ENCODE measurements around the gene GPR45.

DNA sequence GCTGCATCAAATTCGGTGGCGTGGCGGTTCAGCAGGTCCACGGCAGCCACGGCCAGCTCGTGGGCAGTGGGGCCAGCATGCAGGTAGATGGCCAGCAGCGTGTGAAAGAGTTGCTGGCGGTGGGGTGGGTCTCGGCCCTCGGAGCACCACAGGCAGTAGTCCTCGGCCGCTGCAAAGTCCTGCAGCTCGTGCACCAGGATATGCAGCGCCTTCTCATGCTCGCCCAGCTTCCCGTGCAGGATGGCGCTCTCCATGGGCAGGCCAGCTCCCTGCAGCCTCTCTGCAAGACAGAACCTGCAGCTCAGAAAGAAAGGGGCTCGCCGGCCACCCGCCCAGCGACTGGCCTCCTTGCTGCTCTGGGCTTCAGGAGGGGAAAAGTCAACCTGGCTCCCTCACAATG is 27.9 kb downstream of the GPR45 start:
- TF ChIP-seq, protein P1, sequence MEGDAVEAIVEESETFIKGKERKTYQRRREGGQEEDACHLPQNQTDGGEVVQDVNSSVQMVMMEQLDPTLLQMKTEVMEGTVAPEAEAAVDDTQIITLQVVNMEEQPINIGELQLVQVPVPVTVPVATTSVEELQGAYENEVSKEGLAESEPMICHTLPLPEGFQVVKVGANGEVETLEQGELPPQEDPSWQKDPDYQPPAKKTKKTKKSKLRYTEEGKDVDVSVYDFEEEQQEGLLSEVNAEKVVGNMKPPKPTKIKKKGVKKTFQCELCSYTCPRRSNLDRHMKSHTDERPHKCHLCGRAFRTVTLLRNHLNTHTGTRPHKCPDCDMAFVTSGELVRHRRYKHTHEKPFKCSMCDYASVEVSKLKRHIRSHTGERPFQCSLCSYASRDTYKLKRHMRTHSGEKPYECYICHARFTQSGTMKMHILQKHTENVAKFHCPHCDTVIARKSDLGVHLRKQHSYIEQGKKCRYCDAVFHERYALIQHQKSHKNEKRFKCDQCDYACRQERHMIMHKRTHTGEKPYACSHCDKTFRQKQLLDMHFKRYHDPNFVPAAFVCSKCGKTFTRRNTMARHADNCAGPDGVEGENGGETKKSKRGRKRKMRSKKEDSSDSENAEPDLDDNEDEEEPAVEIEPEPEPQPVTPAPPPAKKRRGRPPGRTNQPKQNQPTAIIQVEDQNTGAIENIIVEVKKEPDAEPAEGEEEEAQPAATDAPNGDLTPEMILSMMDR (conservative IDR thresholded peaks at IDR 0.05; ENCODE audit: low read depth, low read length), result no peak
- no peak for TF ChIP-seq EZH2 (IDR thresholded peaks at IDR 0.05; ENCODE audit: borderline replicate concordance, low read depth, low read length, poor library complexity, severe bottlenecking)
